Ovary (tissue), 3 donors: ENCODE data around the gene CARD16.

Source experiments
- EP300 ChIP-seq: sonication (generic); formaldehyde crosslinking; IDR thresholded peaks from one replicate; pipeline ENCODE4 v1.6.1; 2017; ENCODE audit warnings: antibody characterized with exemption
- POLR2A ChIP-seq: fragments of 450-650 bp; IDR thresholded peaks from one replicate; pipeline ENCODE4 v1.6.1; 2017; ENCODE audit warnings: antibody characterized with exemption, mild to moderate bottlenecking, moderate library complexity
- TF ChIP-seq, protein P1 (sequence below), 3 donors: fragments of 450-650 bp in 2 of 3; fragments of 200-600 bp in 1 of 3; IDR thresholded peaks; one replicate each; pipeline versions ENCODE4 v1.5.1 to v1.8.0; 2016 to 2022; ENCODE audit warnings: antibody characterized with exemption in 3 of 3, mild to moderate bottlenecking in 1 of 3
- donor health status: DM: no; HTN: no; CAD: no.

DNA sequence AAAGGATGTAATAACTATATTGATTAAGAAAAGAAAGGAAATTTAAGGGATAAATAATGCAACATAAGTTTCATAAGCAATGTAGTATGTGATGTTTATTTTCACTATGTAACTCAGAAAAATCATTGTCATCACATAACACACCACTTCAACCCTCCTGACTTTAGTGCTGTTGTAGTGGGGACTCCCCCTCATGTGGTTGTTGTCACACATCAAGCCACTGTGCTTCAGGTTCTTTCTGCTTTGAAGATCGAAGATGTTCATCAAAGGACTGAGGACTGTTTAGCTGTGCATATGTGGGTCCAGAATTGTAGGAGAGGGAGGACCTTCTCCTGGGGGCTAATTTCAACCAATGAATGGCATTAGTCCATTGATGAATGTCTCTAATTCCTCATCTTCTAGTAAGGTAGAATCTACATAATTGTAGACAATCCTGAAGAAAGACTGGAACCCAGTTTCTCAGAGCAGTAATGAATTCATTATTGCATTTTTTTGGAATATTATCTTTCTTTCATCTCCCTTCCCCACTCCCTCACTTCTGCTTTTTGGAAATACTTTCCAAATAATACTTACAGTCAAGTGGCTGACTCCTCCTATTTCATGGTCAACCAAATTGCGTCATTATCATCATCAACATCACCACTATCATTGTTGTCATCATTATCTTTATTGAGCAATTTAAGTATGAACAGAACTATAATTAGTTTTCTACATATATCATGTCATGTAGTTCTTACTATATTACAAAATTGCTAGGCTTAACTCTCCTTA is 9.8 kb upstream of the CARD16 start:
- TF ChIP-seq, protein P1, sequence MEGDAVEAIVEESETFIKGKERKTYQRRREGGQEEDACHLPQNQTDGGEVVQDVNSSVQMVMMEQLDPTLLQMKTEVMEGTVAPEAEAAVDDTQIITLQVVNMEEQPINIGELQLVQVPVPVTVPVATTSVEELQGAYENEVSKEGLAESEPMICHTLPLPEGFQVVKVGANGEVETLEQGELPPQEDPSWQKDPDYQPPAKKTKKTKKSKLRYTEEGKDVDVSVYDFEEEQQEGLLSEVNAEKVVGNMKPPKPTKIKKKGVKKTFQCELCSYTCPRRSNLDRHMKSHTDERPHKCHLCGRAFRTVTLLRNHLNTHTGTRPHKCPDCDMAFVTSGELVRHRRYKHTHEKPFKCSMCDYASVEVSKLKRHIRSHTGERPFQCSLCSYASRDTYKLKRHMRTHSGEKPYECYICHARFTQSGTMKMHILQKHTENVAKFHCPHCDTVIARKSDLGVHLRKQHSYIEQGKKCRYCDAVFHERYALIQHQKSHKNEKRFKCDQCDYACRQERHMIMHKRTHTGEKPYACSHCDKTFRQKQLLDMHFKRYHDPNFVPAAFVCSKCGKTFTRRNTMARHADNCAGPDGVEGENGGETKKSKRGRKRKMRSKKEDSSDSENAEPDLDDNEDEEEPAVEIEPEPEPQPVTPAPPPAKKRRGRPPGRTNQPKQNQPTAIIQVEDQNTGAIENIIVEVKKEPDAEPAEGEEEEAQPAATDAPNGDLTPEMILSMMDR (IDR thresholded peaks at IDR 0.05), result no peak
- TF ChIP-seq POLR2A (no peak), EP300 (no peak)
